Measurements from ENCODE around the gene GSTA2.
"Not testable (repeated sequence)": the region's sequence is repeated elsewhere in the genome, so short reads cannot be mapped to it uniquely, and the experiment has no call there.

Gene GSTA2

GRCh38 chr6:52763322-52763916 lies at the start of gene GSTA2:
Gene GSTA2, minus strand, starts transcription at chr6:52763475. Its CDS starts 5,528 bp downstream, at chr6:52757947.
- FAIRE-seq, result not testable (repeated sequence)

- FAIRE-seq, result not testable (repeated sequence)
These were observed 46.5 kb upstream of the GSTA2 start for GRCh38 chr6:52809777-52810176.

GRCh38 chr6:52808660-52809059 lies 45.4 kb upstream of the GSTA2 start:
- no peak for FAIRE-seq

DNA sequence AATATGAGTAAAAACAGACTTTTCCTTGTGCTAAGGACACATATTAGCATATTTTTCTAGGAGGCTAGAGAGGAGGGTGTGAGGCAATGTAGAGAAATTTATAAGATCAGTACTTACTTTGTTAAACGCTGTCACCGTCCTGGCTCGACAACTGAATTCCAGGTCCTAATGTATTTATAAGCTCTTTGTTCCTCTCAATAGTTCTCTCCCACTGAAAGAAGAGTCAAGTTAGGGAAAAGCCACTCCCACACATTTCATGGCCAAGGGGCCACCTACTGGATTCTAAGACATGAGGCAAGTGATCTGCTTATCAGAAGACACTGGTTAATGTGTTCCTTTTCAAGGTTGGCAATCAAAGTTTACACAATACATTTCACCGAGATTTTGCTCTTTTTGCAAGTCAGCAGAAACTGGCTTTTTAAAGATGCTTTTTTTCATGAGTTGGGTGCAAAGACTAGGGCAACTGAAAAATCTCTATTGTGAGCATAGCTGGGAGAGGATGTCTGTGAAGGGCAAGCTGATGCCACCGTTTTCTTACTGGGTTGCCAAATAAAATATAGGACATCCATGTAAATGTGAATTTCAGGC lies 40.5 kb upstream of the GSTA2 start, which contains the start of gene GSTA1:
GSTA1 (minus strand) TSS at position 149 of the 588 bp plus-strand sequence. CDS start 4,549 bp downstream, outside the sequence.
- FAIRE-seq, result not testable (repeated sequence)

GRCh38 chr6:52802806-52803205 lies 39.5 kb upstream of the GSTA2 start:
- no peak for FAIRE-seq

GRCh38 chr6:52801188-52801841 lies 38.0 kb upstream of the GSTA2 start:
- no peak for FAIRE-seq

GRCh38 chr6:52799272-52799671 lies 36.0 kb upstream of the GSTA2 start:
- not testable (repeated sequence) for FAIRE-seq

GRCh38 chr6:52794366-52794765 lies 31.1 kb upstream of the GSTA2 start:
- not testable (repeated sequence) for FAIRE-seq

- no peak for FAIRE-seq
These were observed 27.6 kb upstream of the GSTA2 start for GRCh38 chr6:52790861-52791260.

DNA sequence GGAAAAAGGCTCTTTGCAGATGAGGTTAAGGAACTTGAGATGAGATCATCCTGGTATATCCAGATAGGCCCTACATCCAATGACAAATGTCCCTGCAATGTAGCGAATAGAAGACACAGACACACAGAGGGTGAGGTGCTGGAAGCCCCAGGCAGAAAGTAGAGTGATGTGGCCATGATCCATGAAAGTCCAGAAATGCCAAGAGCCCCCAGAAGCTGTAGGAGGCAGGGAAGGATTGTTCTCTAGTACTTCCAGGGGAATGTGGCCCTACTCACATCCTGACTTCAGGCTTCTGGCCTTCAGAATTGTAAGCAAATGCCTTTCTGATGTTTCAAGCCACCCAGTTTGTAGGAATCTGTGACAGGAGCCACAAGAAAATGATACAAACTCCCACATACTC lies 26.4 kb upstream of the GSTA2 start:
- not testable (repeated sequence) for FAIRE-seq

GRCh38 chr6:52788478-52788877 lies 25.2 kb upstream of the GSTA2 start:
- FAIRE-seq, result no peak

DNA sequence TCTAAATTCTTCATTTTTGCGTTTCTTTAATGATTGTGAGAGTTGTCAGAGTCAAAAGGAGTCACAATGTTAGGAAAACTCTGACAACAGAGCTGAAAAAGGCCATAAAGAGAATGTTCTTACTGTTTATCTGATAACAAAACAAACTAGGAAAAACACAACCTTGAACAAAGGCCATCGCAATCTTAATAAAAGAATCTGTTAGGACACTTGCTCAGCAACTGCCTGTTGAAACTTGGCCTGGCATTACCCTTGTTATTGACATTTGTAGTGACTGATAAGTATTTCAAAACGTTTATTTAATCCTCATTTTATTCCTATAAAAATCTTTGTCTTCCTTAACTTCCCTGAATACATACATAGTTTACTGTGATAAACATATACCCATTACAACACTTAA lies 24.6 kb upstream of the GSTA2 start:
- FAIRE-seq, result no peak

- FAIRE-seq, result no peak
These were observed 23.1 kb upstream of the GSTA2 start for GRCh38 chr6:52786249-52786956.

GRCh38 chr6:52782696-52783274 lies 19.5 kb upstream of the GSTA2 start:
- FAIRE-seq, result not testable (repeated sequence)

DNA sequence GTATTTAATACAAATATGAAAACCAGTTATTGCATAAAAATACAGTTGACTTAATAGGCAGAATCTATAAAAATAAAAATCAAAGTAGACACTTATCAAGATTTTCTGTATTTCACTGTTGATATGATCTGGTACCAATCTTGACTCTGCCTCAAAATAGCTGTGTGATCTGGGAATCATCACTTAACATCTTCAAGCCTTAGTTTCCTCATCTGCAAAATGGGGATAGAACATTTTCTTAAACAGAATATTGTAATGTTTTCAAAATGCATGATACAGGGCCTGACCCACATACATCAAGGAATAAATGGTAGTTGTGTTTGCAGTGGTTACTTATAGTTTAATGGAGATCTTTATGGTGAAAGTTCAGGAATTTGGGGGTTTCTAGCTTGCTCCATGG lies 18.9 kb upstream of the GSTA2 start:
- FAIRE-seq, result not testable (repeated sequence)

GRCh38 chr6:52779237-52779636 lies 16.0 kb upstream of the GSTA2 start:
- no peak for FAIRE-seq

- not testable (repeated sequence) for FAIRE-seq
These were observed 13.6 kb upstream of the GSTA2 start for GRCh38 chr6:52776711-52777351.

DNA sequence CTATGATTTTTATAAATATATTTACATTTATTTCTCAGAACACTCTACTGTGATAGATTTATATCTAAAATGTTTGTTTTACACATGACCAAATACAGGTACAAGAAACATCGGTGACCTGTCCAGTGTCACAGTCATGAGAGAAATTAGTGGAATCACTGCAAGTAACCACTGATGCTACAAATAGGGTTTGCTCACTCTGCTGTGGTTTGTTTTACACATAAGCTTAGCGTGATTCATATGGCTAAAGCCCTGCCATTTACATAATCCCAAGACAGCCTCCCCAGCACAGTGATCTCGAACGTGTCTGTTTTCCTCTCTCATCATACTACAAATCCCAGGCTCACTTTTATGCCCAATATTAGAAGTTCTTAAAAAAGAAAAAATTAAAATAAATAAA lies 6.1 kb upstream of the GSTA2 start:
- FAIRE-seq, result not testable (repeated sequence)

DNA sequence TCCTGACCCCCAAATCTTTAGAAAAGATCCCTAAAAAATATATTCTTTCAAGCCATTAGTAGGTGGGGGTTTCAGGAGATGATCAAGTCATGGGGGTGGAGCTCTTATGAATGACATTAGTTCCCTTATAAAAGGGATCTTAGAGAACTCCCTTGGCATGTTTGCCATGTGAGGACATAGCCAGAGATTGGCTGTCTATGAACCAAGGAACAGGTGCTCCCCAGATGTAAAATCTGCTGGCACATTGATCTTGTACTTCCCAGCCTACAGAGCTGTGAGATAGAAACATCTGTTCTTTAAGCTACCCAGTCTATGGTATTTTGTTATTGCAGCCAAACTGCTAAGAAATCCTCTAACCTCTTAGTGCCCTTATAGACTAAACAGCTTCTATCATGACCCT lies 4.4 kb upstream of the GSTA2 start:
- not testable (repeated sequence) for FAIRE-seq

GRCh38 chr6:52761673-52762491 lies 1.4 kb downstream of the GSTA2 start:
- not testable (repeated sequence) for FAIRE-seq

DNA sequence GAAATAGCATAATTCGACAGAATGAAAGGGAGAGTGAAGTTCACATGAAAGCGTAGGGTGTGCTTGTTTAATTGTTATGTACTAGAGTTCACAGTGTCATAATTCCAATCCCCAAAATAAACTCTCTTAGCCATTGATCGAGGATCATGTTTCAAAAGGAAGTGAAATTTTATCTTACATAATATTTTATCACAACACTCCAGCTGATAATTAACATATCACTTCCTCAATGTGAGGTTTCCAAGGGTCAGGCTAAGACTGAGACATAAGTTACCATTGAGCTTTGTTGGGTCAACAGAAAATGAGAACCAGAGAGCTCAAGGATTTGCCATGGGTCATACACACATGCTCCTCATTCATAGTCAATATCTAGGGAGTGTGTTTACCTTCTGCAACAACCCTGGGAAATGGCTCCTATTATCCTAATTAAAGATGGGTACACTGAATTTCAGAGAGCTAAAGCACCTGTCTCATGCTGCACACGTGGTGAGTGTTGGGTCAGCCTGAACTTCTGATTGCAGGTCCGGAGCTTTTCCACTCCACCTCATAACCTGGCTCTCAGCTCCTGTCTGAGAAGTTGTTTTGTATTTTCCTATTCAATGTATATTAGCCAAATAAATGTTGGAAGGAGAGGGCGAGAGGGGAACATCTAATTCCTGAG lies 3.0 kb downstream of the GSTA2 start:
- FAIRE-seq, result no peak
